Parathyroid adenoma (tissue), 2 donors: ENCODE data around the gene RNF135.
A peak's percentile ranks its signal among the peaks of the same experiment; 100 is the strongest.
"Not testable (repeated sequence)": the region's sequence is repeated elsewhere in the genome, so short reads cannot be mapped to it uniquely, and the experiment has no call there.

Source experiments
- H2AFZ ChIP-seq: fragments of 300-600 bp; sonication (generic); one replicate; pipeline ENCODE4 v1.7.0; 2017; ENCODE audit warnings: antibody characterized with exemption, mild to moderate bottlenecking
- H3K27ac ChIP-seq: fragments of 300-600 bp; sonication (generic); one replicate; pipeline ENCODE4 v1.7.0; 2017
- H3K27me3 ChIP-seq: fragments of 300-600 bp; sonication (generic); one replicate; pipeline ENCODE4 v1.7.0; 2017; ENCODE audit warnings: low read length; ENCODE audit not compliant: control insufficient read depth, insufficient read depth
- H3K36me3 ChIP-seq: fragments of 300-600 bp; sonication (generic); one replicate; pipeline ENCODE4 v1.7.0; 2017; ENCODE audit warnings: low read length; ENCODE audit not compliant: control insufficient read depth, insufficient read depth
- H3K4me1 ChIP-seq: fragments of 300-600 bp; sonication (generic); one replicate; pipeline ENCODE4 v1.7.0; 2017; ENCODE audit warnings: control low read depth
- H3K4me2 ChIP-seq: fragments of 300-600 bp; sonication (generic); one replicate; pipeline ENCODE4 v1.7.0; 2017; ENCODE audit warnings: low read length
- H3K4me3 ChIP-seq: fragments of 300-600 bp; sonication (generic); one replicate; pipeline ENCODE4 v1.7.0; 2017; ENCODE audit warnings: low read depth, low read length
- H3K79me2 ChIP-seq: fragments of 300-600 bp; sonication (generic); one replicate; pipeline ENCODE4 v1.7.0; 2017; ENCODE audit warnings: control low read depth
- H3K9ac ChIP-seq: fragments of 300-600 bp; sonication (generic); one replicate; pipeline ENCODE4 v1.7.0; 2017; ENCODE audit warnings: mild to moderate bottlenecking
- H3K9me3 ChIP-seq: fragments of 300-600 bp; sonication (generic); one replicate; pipeline ENCODE4 v1.7.0; 2017; ENCODE audit warnings: low read length; ENCODE audit not compliant: control insufficient read depth
- TF ChIP-seq, protein P1 (sequence below): fragments of 300-600 bp; sonication (generic); IDR thresholded peaks from one replicate; pipeline ENCODE4 v1.7.0; 2017; ENCODE audit warnings: antibody characterized with exemption, mild to moderate bottlenecking
- donor health status: primary hyperparathyroidism.

Gene RNF135

DNA sequence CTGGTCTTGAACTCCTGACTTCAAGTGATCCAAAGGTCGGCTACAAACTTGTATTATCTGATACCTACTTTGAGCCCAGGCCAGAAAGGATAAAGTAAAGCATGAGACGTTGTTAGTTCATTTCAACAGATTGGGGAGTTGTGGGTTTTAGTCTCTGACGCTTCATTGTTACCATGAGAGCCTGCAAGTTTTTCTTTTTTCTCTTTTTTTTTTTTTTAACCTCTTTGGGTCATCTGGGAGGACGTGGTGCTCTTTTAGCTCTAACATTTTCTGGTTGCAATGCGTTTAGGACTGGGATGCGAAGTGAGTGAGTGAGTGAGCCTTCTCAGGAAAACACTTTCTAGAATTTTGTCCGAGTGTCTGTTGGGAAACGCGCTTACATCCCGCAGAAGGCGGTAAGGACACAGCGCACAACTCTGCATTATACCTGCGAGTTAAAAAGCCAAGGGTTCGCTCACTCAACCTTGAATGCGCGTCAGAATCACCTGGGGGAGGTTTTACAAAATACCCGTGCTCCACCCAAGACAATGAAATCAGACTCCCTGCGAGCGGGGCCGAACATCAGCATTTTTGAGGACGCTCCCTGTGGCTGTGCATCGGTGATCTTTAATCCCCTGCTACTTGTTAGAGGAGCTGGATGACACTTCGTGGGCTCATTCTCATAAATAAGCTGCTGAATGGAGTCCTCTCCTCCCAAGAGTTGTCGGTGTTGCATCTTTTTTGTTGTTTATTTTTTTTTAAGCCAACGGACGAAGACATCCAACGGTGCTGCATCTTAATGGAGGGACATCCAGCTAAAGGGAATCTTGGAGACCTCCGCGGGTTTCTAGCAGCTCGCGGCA, 629 bp upstream of the RNF135 start:
- peak overlapping the region; percentile 99 for H2AFZ ChIP-seq
- H3K4me3 ChIP-seq: peak overlapping the region; percentile 68
- H3K9ac ChIP-seq: peak overlapping the region; percentile 56
- H3K4me2 ChIP-seq: peak overlapping the region; percentile 89
- H3K27me3 ChIP-seq: no peaks in the 10 kb centered on the region
- TF ChIP-seq, protein P1, sequence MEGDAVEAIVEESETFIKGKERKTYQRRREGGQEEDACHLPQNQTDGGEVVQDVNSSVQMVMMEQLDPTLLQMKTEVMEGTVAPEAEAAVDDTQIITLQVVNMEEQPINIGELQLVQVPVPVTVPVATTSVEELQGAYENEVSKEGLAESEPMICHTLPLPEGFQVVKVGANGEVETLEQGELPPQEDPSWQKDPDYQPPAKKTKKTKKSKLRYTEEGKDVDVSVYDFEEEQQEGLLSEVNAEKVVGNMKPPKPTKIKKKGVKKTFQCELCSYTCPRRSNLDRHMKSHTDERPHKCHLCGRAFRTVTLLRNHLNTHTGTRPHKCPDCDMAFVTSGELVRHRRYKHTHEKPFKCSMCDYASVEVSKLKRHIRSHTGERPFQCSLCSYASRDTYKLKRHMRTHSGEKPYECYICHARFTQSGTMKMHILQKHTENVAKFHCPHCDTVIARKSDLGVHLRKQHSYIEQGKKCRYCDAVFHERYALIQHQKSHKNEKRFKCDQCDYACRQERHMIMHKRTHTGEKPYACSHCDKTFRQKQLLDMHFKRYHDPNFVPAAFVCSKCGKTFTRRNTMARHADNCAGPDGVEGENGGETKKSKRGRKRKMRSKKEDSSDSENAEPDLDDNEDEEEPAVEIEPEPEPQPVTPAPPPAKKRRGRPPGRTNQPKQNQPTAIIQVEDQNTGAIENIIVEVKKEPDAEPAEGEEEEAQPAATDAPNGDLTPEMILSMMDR: peak; percentile 46
- no peaks in the 10 kb centered on the region for H3K36me3 ChIP-seq
- no peaks in the 10 kb centered on the region for H3K4me1 ChIP-seq
- H3K9me3 ChIP-seq: no peaks in the 10 kb centered on the region
- peak overlapping the region; percentile 91 for H3K27ac ChIP-seq
- H3K79me2 ChIP-seq: peaks cover 7% of the 10 kb centered on the region

DNA sequence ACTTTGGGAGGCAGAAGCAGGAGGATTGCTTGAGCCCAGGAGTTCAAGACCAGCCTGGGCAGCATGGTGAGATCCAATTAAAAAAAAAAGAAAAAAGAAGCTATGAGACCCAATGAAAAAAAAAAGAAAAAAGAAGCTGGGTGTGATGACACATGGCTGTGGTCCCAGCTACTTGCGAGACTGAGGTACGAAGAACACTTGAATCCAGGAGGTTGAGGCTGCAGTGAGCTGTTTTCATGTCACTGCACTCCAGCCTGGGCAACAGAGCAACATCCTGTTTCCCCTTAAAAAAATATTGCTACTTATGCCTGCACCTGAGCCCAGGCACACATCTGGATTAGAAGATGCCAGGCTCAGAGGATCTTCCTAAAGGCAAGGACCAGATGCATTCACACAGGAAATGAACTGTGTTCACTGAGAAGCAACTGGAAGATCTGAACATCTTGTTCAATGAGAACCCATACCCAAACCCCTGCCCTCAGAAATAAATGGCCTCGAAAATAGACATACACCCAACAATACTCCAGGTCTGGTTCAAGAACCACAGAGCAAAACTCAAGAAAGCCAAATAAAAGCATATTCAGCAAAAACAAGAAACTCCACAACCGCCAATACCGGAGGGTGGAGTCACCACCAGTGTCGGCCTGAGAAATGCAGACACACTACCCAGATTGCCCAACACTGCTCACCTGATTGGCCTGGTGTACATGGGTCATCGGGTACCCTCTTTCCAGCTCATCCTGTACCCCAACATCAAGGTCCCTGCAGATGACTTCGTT, 4.4 kb downstream of the RNF135 start:
- no peaks in the 10 kb centered on the region for H3K27me3 ChIP-seq
- no peak overlapping the region for H3K27ac ChIP-seq
- no peaks in the 10 kb centered on the region for H3K9me3 ChIP-seq
- no peaks in the 10 kb centered on the region for H3K36me3 ChIP-seq
- TF ChIP-seq, protein P1: no peak
- H3K79me2 ChIP-seq: peaks cover 7% of the 10 kb centered on the region
- H3K4me2 ChIP-seq: no peak overlapping the region
- no peak overlapping the region for H3K4me3 ChIP-seq
- H3K4me1 ChIP-seq: no peaks in the 10 kb centered on the region
- H3K9ac ChIP-seq: no peak overlapping the region
- no peak overlapping the region for H2AFZ ChIP-seq

DNA sequence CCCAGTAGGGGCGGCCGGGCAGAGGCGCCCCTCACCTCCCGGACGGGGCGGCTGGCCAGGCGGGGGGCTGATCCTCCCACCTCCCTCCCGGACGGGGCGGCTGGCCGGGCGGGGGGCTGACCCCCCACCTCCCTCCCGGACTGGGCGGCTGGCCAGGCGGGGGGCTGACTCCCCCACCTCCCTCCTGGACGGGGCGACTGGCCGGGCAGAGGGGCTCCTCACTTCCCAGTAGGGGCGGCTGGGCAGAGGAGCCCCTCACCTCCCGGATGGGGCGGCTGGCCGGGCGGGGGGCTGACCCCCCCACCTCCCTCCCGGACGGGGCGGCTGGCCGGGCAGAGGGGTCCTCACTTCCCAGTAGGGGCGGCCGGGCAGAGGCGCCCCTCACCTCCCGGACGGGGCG, 9.1 kb downstream of the RNF135 start:
- H3K36me3 ChIP-seq, H3K4me1 ChIP-seq, H3K27me3 ChIP-seq, H3K4me2 ChIP-seq, H2AFZ ChIP-seq, H3K9me3 ChIP-seq, H3K9ac ChIP-seq, H3K4me3 ChIP-seq, H3K27ac ChIP-seq, H3K79me2 ChIP-seq: not testable (repeated sequence)

DNA sequence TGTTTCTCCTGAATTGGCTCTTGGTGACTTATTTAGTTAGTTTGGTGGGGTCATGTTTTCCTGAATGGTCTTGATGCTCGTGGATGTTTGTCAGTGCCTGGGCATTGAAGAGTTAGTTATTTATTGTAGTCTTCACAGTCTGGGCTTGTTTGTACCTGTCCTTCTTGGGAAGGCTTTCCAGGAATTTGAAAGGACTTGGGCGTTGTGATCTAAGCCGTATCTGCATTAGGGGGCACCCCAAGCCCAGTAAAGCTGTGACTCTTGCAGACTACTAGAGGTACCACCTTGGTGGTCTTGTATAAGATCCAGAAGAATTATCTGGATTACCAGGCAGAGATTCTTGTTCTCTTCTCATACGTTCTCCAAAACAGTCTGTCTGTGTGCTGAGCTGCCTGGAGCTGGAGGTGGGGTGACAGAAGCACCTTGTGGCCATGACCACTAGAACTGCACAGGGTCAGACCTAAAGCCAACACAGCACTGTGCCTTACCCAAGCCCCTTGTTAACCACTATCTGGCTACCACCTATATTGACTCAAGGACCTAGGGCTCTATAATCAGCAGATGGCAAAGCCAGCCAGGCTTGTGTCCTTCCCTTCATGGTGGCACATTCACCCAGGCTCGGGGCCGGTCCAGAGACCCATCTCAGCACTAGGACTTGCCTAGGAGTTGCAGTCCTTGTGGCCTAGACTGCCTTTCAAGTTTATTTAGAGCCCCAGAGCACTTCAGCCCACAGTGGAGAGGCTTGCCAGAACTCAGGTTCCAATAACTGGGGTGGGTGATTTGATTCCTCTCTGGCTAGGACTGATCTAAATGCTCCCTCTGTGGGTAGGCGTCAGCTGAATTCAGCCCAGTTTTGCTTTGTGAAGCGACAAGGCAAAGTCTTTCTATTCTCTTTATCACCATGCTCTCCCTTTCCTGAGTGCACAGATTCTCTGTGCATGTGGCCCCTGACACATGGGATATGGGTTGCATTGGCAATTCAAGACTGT, 11.0 kb downstream of the RNF135 start:
- Histone ChIP-seq H2AFZ (no peak overlapping the region), H3K36me3 (no peaks in the 10 kb centered on the region), H3K4me3 (no peak overlapping the region), H3K27me3 (no peaks in the 10 kb centered on the region), H3K4me1 (no peaks in the 10 kb centered on the region), H3K79me2 (peaks cover 4% of the 10 kb centered on the region), H3K9ac (no peak overlapping the region), H3K27ac (no peak overlapping the region), H3K4me2 (no peak overlapping the region), H3K9me3 (no peaks in the 10 kb centered on the region)
- TF ChIP-seq, protein P1: no peak
